Activated naive CD4-positive, alpha-beta T cell (primary cell): ENCODE measurements around the gene NMT1.

ENCODE experiments used
- DNase-seq, 4 experiments: peaks; one replicate each; lab custom pipeline; 2025; lab: John Stamatoyannopoulos, UW

Gene NMT1

GRCh38 chr17:45104907-45105624 lies 43.9 kb downstream of the NMT1 start:
- DNase-seq: no peak

- DNase-seq: no peak
These were observed 45.0 kb downstream of the NMT1 start for GRCh38 chr17:45106096-45106495.

GRCh38 chr17:45106582-45106981 lies 45.5 kb downstream of the NMT1 start:
- DNase-seq: no peak

- DNase-seq: no peak
These were observed 46.3 kb downstream of the NMT1 start for GRCh38 chr17:45107293-45108010.

GRCh38 chr17:45108051-45108450 lies 46.9 kb downstream of the NMT1 start:
- DNase-seq: no peak

GRCh38 chr17:45108595-45109521 lies 47.7 kb downstream of the NMT1 start:
- DNase-seq: no peak

- no peak for DNase-seq
These were observed 49.8 kb downstream of the NMT1 start for GRCh38 chr17:45110676-45111611.

GRCh38 chr17:45111850-45112249 lies 50.7 kb downstream of the NMT1 start:
- no peak for DNase-seq

GRCh38 chr17:45112559-45113423 lies 51.7 kb downstream of the NMT1 start:
- no peak for DNase-seq

- no peak for DNase-seq
These were observed 52.3 kb downstream of the NMT1 start for GRCh38 chr17:45113424-45113754.

GRCh38 chr17:45114117-45114932 lies 53.2 kb downstream of the NMT1 start:
- no peak for DNase-seq

GRCh38 chr17:45115015-45115625 lies 54.0 kb downstream of the NMT1 start:
- DNase-seq: no peak

- DNase-seq: no peak
These were observed 54.8 kb downstream of the NMT1 start for GRCh38 chr17:45115871-45116270.

GRCh38 chr17:45116434-45117016 lies 55.4 kb downstream of the NMT1 start:
- no peak for DNase-seq

- DNase-seq: no peak
These were observed 56.2 kb downstream of the NMT1 start for GRCh38 chr17:45117334-45117733.

GRCh38 chr17:45117848-45118646 lies 56.9 kb downstream of the NMT1 start:
- DNase-seq: no peak

- no peak for DNase-seq
These were observed 57.6 kb downstream of the NMT1 start for GRCh38 chr17:45118691-45119090.

- no peak for DNase-seq
These were observed 58.8 kb downstream of the NMT1 start for GRCh38 chr17:45119964-45120363.
